Epithelial cell of esophagus (primary cell): Measurements from ENCODE around the gene STRA8.

ENCODE experiments used
- DNase-seq: peaks from one replicate; pipeline ENCODE4 v3.0.0; 2010; ENCODE audit warnings: low read depth
- H3K4me3 ChIP-seq: 2 replicates; pipeline ENCODE4 v1.5.1; 2011; ENCODE audit warnings: mild to moderate bottlenecking, low read length, control low read depth
- TF ChIP-seq, protein P1 (sequence below): IDR thresholded peaks from 2 replicates; pipeline ENCODE4 v1.5.1; 2011; ENCODE audit warnings: low read depth, mild to moderate bottlenecking, low read length, control low read depth, inconsistent platforms; ENCODE audit not compliant: insufficient read depth; ENCODE audit errors: missing control alignments

STRA8 gene

GRCh38 chr7:135286876-135287275 is 53.2 kb downstream of the STRA8 start:
- no peak for DNase-seq
- H3K4me3 ChIP-seq: no peak overlapping the region
- TF ChIP-seq, protein P1, sequence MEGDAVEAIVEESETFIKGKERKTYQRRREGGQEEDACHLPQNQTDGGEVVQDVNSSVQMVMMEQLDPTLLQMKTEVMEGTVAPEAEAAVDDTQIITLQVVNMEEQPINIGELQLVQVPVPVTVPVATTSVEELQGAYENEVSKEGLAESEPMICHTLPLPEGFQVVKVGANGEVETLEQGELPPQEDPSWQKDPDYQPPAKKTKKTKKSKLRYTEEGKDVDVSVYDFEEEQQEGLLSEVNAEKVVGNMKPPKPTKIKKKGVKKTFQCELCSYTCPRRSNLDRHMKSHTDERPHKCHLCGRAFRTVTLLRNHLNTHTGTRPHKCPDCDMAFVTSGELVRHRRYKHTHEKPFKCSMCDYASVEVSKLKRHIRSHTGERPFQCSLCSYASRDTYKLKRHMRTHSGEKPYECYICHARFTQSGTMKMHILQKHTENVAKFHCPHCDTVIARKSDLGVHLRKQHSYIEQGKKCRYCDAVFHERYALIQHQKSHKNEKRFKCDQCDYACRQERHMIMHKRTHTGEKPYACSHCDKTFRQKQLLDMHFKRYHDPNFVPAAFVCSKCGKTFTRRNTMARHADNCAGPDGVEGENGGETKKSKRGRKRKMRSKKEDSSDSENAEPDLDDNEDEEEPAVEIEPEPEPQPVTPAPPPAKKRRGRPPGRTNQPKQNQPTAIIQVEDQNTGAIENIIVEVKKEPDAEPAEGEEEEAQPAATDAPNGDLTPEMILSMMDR: no peak

DNA sequence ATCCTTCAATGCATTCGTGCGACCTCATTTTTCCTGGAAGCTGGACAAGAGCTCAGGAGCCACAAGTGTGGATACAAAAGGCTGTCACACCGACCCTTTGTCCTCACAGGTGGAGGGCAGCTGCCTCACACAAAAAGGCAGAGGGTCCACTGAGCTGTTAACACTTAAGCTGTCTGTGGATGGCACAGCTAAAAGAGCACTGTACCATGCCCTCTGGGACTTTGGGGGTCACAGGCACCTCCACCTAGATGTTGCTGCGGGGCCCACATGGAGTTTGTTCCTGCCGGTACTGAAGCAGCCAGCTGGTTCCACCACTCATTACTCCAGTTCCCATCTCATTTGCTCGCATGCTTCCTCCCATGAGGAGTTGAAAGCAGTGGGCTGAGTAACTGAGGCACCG is 57.0 kb downstream of the STRA8 start:
- no peak overlapping the region for H3K4me3 ChIP-seq
- no peak for DNase-seq
- TF ChIP-seq, protein P1: no peak

DNA sequence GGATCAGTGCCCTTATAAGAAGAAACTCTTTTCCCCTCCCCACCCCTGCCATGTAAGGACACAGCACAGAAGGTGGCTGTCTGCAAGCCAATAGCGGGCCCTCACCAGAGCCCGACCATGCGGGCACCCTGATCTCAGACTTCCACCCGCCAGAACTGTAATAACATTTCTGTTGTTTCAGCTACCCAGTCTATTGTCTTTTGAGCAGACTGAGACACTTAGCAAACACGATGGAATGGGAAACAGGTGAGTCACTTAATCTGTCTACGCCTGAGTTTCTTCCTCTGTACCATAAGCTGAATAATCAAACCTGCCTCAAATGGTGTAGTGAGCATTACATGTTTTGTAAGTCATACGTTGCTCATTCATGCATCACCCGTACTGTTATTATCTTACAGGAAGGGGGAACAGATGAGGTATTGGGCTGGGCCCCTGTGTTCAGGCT is 58.2 kb downstream of the STRA8 start:
- H3K4me3 ChIP-seq: no peak overlapping the region
- TF ChIP-seq, protein P1: no peak
- DNase-seq: peak; percentile 99

DNA sequence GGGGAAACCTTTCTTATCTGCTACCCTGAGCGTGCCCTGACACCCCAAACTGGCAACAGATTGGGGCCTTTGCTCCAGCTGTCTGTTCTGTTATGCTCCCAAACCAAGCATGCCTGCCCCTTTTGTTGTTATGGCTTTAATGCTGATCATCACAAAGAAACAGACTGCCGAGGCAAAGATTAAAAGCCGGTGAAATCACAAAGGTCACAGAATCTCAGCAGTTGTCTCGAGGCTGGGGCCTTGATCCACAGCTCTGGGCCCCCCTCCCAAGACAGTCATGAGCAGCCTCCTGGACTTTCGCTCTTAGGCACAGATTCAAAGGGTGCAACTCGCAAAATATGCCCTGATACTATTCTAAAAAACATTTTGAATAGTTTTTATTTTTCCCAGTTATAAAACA is 65.6 kb downstream of the STRA8 start:
- H3K4me3 ChIP-seq: no peak overlapping the region
- TF ChIP-seq, protein P1: no peak
- no peak for DNase-seq

- TF ChIP-seq, protein P1: no peak
- H3K4me3 ChIP-seq: no peak overlapping the region
- peak; percentile 23 for DNase-seq
Measured at GRCh38 chr7:135300913-135301765, 67.5 kb downstream of the STRA8 start.
